ENCODE data around the gene KIRREL3. TPM values are rescaled to one million over a fixed set of nuclear protein-coding genes. Genes with fewer than 3 reads are reported as not detected.

KIRREL3 gene
- total and polyA plus RNA-seq, 7 experiments from 2014 or later = not detected

DNA sequence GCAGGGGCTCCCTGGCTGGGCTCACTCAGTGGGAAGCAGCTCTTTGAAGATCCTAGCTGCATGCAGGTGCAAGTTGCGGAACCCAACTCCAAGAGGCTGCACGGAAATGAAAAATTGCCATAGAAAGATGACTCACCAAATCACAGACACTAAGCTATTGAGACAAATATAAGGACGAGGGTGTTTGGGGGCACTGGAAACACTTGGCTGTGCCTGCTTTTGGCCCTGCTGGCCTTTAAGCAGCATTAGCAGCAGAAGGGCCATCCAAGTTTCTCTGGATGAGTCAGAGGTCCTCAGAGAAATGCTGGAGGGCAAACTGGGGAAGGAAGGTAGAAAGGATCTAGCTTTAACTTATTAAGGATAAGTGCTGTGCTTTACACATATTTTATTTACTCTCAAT, 282.3 kb downstream of the KIRREL3 start:
- intact Hi-C loops (cut with micrococcal nuclease) = no loop called here
- no peak overlapping the region for H3K27ac ChIP-seq (ENCODE audit: low read depth, low read length)
- no peak overlapping the region for H3K4me3 Mint-ChIP-seq
- no peaks in the 10 kb centered on the region for H3K36me3 ChIP-seq (ENCODE audit: control insufficient read depth in 2 of 3, insufficient read depth in 3 of 3, low read length in 3 of 3)
- H3K27ac Mint-ChIP-seq = no peak overlapping the region
- no peak overlapping the region for H3K4me3 ChIP-seq (ENCODE audit: low read length)
- H3K27me3 ChIP-seq (ENCODE audit: control insufficient read depth in 2 of 2, insufficient read depth in 2 of 2, low read length in 2 of 2) = no peaks in the 10 kb centered on the region
- no peak for ATAC-seq
- DNase-seq = no peak
- no peaks in the 10 kb centered on the region for H3K4me1 Mint-ChIP-seq
- no peaks in the 10 kb centered on the region for H3K9me3 ChIP-seq (ENCODE audit: control insufficient read depth in 2 of 3, low read length in 3 of 3)
- ChIA-PET CTCF (no interaction called here), POLR2A (no interaction called here)
- H3K36me3 Mint-ChIP-seq = no peaks in the 10 kb centered on the region
- no peaks in the 10 kb centered on the region for H3K4me1 ChIP-seq (ENCODE audit: control insufficient read depth in 2 of 2, insufficient read depth in 2 of 2, low read length in 2 of 2)
- H3K9me3 Mint-ChIP-seq = peaks cover 0 to 5% (median 0%) of the 10 kb centered on the region in 11 donors
- H3K27me3 Mint-ChIP-seq = peaks cover 0 to 41% (median 24%) of the 10 kb centered on the region in 5 donors

DNA sequence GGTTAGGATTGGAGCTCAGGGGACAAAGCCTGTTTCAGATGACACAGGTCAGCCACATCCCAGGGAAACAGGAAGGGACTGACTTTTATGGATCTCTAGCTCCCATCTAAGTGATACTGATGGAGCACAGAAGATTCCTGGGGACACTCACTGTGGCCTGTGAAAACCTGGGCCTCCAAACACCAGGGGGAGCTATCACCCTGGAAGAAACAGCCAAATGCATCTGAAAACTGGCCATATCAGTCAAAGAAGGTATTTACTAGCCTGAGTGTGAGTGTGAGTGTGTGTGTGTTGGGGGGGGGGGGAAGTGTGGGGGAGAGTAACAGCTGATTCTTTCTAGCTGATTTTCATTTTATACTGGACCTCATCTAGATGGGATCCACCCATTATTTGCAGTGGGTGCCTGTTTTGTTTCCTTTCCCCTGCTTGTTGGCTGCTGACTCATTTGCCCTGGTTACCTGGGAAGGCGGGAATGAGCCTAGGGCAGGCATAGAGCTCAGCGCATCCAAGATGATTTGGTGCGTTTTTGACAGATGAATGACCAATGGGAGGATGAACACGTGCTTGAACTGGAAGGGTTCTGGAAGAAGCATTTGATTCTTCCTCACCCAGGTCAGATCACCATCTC, 284.0 kb downstream of the KIRREL3 start:
- H3K27ac ChIP-seq (ENCODE audit: low read depth, low read length) = no peak overlapping the region
- POLR2A ChIA-PET = no interaction called here
- peaks cover 6 to 53% (median 37%) of the 10 kb centered on the region in 5 donors for H3K27me3 Mint-ChIP-seq
- CTCF ChIA-PET = no interaction called here
- H3K27ac Mint-ChIP-seq = no peak overlapping the region
- no peaks in the 10 kb centered on the region for H3K27me3 ChIP-seq (ENCODE audit: control insufficient read depth in 2 of 2, insufficient read depth in 2 of 2, low read length in 2 of 2)
- no peaks in the 10 kb centered on the region for H3K36me3 ChIP-seq (ENCODE audit: control insufficient read depth in 2 of 3, insufficient read depth in 3 of 3, low read length in 3 of 3)
- H3K4me3 ChIP-seq (ENCODE audit: low read length) = no peak overlapping the region
- no peaks in the 10 kb centered on the region for H3K36me3 Mint-ChIP-seq
- intact Hi-C loops (cut with micrococcal nuclease) = loop anchor here in 1 of 2 donors (1.0 kb wide), 1 partner anchor 274 kb away; no protein-coding TSS in a partner anchor
- no peak overlapping the region for H3K4me3 Mint-ChIP-seq
- ATAC-seq (no peak), DNase-seq (peak in 1 of 9 donors; percentile 26)
- no peaks in the 10 kb centered on the region for H3K4me1 ChIP-seq (ENCODE audit: control insufficient read depth in 2 of 2, insufficient read depth in 2 of 2, low read length in 2 of 2)
- no peaks in the 10 kb centered on the region for H3K4me1 Mint-ChIP-seq
- peaks cover 0 to 5% (median 0%) of the 10 kb centered on the region in 11 donors for H3K9me3 Mint-ChIP-seq
- H3K9me3 ChIP-seq (ENCODE audit: control insufficient read depth in 2 of 3, low read length in 3 of 3) = no peaks in the 10 kb centered on the region

DNA sequence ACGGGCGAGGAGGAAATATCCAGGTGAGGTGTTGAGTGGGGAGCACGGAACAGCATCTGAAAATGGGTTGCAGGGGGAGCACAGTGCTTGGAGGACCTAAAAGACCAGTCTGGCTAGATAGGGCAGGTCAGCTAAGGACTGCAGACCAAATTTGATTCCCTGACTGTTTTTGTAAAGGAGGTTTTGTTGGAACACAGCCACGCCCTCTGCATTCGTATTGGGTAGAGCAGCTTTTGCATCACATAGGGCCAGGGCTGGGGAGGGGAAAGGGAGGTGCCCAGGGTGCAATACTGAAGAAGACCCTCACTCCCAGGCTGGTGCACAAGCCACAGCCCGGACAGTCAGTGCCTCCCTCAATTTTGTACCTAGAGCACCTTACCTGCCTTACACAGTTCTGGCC, 286.8 kb downstream of the KIRREL3 start:
- H3K36me3 Mint-ChIP-seq = no peaks in the 10 kb centered on the region
- peaks cover 0 to 1% (median 0%) of the 10 kb centered on the region in 11 donors for H3K9me3 Mint-ChIP-seq
- no peaks in the 10 kb centered on the region for H3K4me1 ChIP-seq (ENCODE audit: control insufficient read depth in 2 of 2, insufficient read depth in 2 of 2, low read length in 2 of 2)
- intact Hi-C loops (cut with micrococcal nuclease) = no loop called here
- no peaks in the 10 kb centered on the region for H3K27me3 ChIP-seq (ENCODE audit: control insufficient read depth in 2 of 2, insufficient read depth in 2 of 2, low read length in 2 of 2)
- no peaks in the 10 kb centered on the region for H3K9me3 ChIP-seq (ENCODE audit: control insufficient read depth in 2 of 3, low read length in 3 of 3)
- H3K4me3 ChIP-seq (ENCODE audit: low read length) = no peak overlapping the region
- H3K27me3 Mint-ChIP-seq = peaks cover 14 to 50% (median 30%) of the 10 kb centered on the region in 5 donors
- H3K27ac Mint-ChIP-seq = no peak overlapping the region
- H3K4me1 Mint-ChIP-seq = no peaks in the 10 kb centered on the region
- CTCF ChIA-PET = no interaction called here
- no peaks in the 10 kb centered on the region for H3K36me3 ChIP-seq (ENCODE audit: control insufficient read depth in 2 of 3, insufficient read depth in 3 of 3, low read length in 3 of 3)
- POLR2A ChIA-PET = no interaction called here
- H3K4me3 Mint-ChIP-seq = no peak overlapping the region
- ATAC-seq (no peak), DNase-seq (no peak)
- no peak overlapping the region for H3K27ac ChIP-seq (ENCODE audit: low read depth, low read length)

DNA sequence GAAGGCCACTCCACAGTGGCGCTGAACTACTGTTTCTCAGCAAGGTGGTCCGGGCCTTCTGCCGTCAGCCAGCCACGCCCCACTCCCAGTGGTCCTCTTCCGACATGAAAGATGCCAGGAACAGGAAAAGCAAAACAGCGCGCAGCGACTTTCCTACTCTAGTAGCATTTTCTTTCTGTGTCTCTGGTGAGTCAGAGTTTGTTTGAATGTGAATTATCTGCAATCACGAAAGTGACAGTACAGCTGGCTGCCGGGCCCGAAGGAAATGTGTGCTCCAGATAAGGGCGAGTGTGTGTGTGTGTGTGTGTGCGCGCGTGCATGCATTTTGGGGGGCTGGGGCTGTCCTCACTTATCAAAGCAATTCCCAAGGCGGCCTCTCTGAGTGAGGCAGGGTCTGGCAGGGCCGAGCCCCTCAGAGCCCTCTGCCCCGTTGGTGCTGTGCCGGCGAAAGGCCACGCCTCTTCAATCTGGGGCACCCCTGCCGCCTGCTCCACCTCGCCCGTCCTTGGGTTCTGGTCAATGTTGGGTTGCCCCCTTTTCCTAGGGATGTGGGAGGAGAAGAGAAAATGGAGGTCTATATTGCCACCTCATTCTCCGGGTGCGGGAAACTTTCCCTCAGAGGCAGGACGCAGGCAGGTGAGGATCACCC, 288.5 kb downstream of the KIRREL3 start:
- ChIA-PET POLR2A (no interaction called here), CTCF (no interaction called here)
- H3K27me3 ChIP-seq (ENCODE audit: control insufficient read depth in 2 of 2, insufficient read depth in 2 of 2, low read length in 2 of 2) = no peaks in the 10 kb centered on the region
- no peak overlapping the region for H3K27ac ChIP-seq (ENCODE audit: low read depth, low read length)
- ATAC-seq (no peak), DNase-seq (no peak)
- Mint-ChIP-seq H3K36me3 (no peaks in the 10 kb centered on the region), H3K27ac (no peak overlapping the region), H3K27me3 (peaks cover 14 to 51% (median 34%) of the 10 kb centered on the region in 5 donors), H3K4me3 (no peak overlapping the region), H3K4me1 (no peaks in the 10 kb centered on the region), H3K9me3 (peaks cover 0 to 2% (median 0%) of the 10 kb centered on the region in 11 donors)
- no peaks in the 10 kb centered on the region for H3K36me3 ChIP-seq (ENCODE audit: control insufficient read depth in 2 of 3, insufficient read depth in 3 of 3, low read length in 3 of 3)
- intact Hi-C loops (cut with micrococcal nuclease) = no loop called here
- no peaks in the 10 kb centered on the region for H3K4me1 ChIP-seq (ENCODE audit: control insufficient read depth in 2 of 2, insufficient read depth in 2 of 2, low read length in 2 of 2)
- no peak overlapping the region for H3K4me3 ChIP-seq (ENCODE audit: low read length)
- H3K9me3 ChIP-seq (ENCODE audit: control insufficient read depth in 2 of 3, low read length in 3 of 3) = no peaks in the 10 kb centered on the region

DNA sequence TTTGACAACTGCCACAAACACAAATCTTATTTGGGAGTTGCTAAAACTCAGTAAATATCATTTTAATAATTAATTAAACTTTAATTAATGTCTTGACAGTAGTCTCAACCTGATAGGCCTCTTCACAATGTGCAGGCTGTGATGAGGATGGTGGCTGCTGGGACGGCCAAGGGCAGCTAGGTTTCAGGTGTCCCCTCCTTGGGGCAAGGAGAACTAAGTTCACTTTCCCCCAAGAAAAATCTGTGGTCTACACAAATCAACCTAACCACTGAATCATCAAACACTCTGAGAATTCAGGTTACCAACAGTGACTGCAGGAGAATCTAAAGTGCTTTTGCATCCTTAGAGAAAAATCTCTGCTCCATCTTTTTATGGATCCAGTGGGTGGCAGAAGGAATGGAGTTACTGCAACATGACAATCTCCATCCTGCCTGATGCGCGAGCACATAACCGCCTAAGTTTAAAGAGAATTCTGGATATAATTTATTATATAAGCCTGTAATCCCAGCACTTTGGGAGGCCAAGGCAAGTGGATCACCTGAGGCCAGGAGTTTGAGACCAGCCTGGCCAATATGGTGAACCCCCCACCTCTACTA, 289.7 kb downstream of the KIRREL3 start:
- no peaks in the 10 kb centered on the region for H3K36me3 Mint-ChIP-seq
- Histone ChIP-seq H3K4me3 (ENCODE audit: low read length) (no peak overlapping the region), H3K36me3 (ENCODE audit: control insufficient read depth in 2 of 3, insufficient read depth in 3 of 3, low read length in 3 of 3) (no peaks in the 10 kb centered on the region), H3K9me3 (ENCODE audit: control insufficient read depth in 2 of 3, low read length in 3 of 3) (no peaks in the 10 kb centered on the region), H3K4me1 (ENCODE audit: control insufficient read depth in 2 of 2, insufficient read depth in 2 of 2, low read length in 2 of 2) (no peaks in the 10 kb centered on the region), H3K27ac (ENCODE audit: low read depth, low read length) (no peak overlapping the region), H3K27me3 (ENCODE audit: control insufficient read depth in 2 of 2, insufficient read depth in 2 of 2, low read length in 2 of 2) (no peaks in the 10 kb centered on the region)
- no peaks in the 10 kb centered on the region for H3K4me1 Mint-ChIP-seq
- intact Hi-C loops (cut with micrococcal nuclease) = no loop called here
- peaks cover 14 to 51% (median 34%) of the 10 kb centered on the region in 5 donors for H3K27me3 Mint-ChIP-seq
- H3K4me3 Mint-ChIP-seq = no peak overlapping the region
- peaks cover 0 to 2% (median 0%) of the 10 kb centered on the region in 11 donors for H3K9me3 Mint-ChIP-seq
- DNase-seq = no peak
- ChIA-PET POLR2A (no interaction called here), CTCF (no interaction called here)
- no peak overlapping the region for H3K27ac Mint-ChIP-seq
- no peak for ATAC-seq

DNA sequence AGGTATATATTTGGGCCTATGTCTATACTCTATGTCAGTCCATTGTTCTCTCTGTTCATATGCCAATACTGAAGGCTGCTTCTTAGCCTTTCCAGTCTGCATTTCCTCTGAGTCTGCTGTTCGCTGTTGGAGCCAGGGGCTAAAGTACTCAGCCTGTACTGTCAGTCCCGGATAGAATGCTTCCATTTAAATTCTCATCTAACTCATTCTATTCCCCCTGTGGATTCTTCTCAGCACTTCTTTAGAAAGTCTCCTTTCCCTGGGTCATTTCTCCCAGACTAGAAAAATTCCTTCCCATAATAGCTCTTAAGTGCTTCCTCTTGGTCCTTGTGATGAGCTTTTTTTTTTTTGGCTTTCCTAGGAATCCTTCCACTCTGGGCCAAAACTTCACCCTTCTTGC, 293.1 kb downstream of the KIRREL3 start:
- H3K27me3 Mint-ChIP-seq = peaks cover 9 to 34% (median 21%) of the 10 kb centered on the region in 5 donors
- H3K4me1 Mint-ChIP-seq = no peaks in the 10 kb centered on the region
- H3K27ac Mint-ChIP-seq = no peak overlapping the region
- H3K36me3 ChIP-seq (ENCODE audit: control insufficient read depth in 2 of 3, insufficient read depth in 3 of 3, low read length in 3 of 3) = no peaks in the 10 kb centered on the region
- intact Hi-C loops (cut with micrococcal nuclease) = no loop called here
- CTCF ChIA-PET = no interaction called here
- ATAC-seq (no peak), DNase-seq (no peak)
- H3K9me3 Mint-ChIP-seq = peaks cover 0 to 2% (median 0%) of the 10 kb centered on the region in 11 donors
- no peaks in the 10 kb centered on the region for H3K27me3 ChIP-seq (ENCODE audit: control insufficient read depth in 2 of 2, insufficient read depth in 2 of 2, low read length in 2 of 2)
- no peak overlapping the region for H3K4me3 ChIP-seq (ENCODE audit: low read length)
- H3K9me3 ChIP-seq (ENCODE audit: control insufficient read depth in 2 of 3, low read length in 3 of 3) = no peaks in the 10 kb centered on the region
- no peaks in the 10 kb centered on the region for H3K4me1 ChIP-seq (ENCODE audit: control insufficient read depth in 2 of 2, insufficient read depth in 2 of 2, low read length in 2 of 2)
- H3K27ac ChIP-seq (ENCODE audit: low read depth, low read length) = no peak overlapping the region
- no peaks in the 10 kb centered on the region for H3K36me3 Mint-ChIP-seq
- no peak overlapping the region for H3K4me3 Mint-ChIP-seq
- POLR2A ChIA-PET = no interaction called here

DNA sequence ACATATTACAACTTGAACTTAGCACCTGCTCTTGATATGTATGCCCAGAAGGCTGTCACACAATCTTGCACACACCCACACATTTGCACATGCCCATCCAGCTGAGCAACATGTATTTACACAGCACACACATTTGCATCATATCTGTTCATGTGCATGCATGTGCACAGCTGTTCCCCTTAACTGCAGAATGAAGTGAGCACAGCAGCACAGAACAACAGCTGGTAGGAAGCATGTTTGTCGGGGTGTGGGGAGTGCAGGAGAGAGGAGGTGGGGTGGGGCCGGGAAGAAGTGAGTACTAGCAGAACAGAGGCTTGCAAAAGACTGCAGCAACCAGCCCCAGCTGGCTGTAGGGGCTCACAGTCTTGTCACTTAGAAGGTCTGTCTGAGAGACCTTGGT, 296.5 kb downstream of the KIRREL3 start:
- Histone ChIP-seq H3K4me3 (ENCODE audit: low read length) (no peak overlapping the region), H3K36me3 (ENCODE audit: control insufficient read depth in 2 of 3, insufficient read depth in 3 of 3, low read length in 3 of 3) (no peaks in the 10 kb centered on the region), H3K27ac (ENCODE audit: low read depth, low read length) (no peak overlapping the region), H3K27me3 (ENCODE audit: control insufficient read depth in 2 of 2, insufficient read depth in 2 of 2, low read length in 2 of 2) (no peaks in the 10 kb centered on the region), H3K9me3 (ENCODE audit: control insufficient read depth in 2 of 3, low read length in 3 of 3) (no peaks in the 10 kb centered on the region), H3K4me1 (ENCODE audit: control insufficient read depth in 2 of 2, insufficient read depth in 2 of 2, low read length in 2 of 2) (no peaks in the 10 kb centered on the region)
- intact Hi-C loops (cut with micrococcal nuclease) = no loop called here
- Mint-ChIP-seq H3K4me1 (no peaks in the 10 kb centered on the region), H3K36me3 (no peaks in the 10 kb centered on the region), H3K9me3 (peaks cover 0 to 2% (median 0%) of the 10 kb centered on the region in 11 donors), H3K27ac (no peak overlapping the region), H3K27me3 (peaks cover 0 to 15% (median 7%) of the 10 kb centered on the region in 5 donors), H3K4me3 (no peak overlapping the region)
- POLR2A ChIA-PET = no interaction called here
- DNase-seq (no peak), ATAC-seq (no peak)
- CTCF ChIA-PET = no interaction called here
